A549 treated with AZD9567 at 1 μM for 4 hours (cell line): ENCODE results near the gene UNC13A. TPM values are rescaled to one million over a fixed set of nuclear protein-coding genes. Genes with fewer than 3 reads are reported as not detected.

ENCODE experiments used
- total RNA-seq: library from RNA; stranded (reverse); fragments of 200-300 nt; extraction: Qiagen RNA extraction; gene quantifications from 5 replicates; pipeline ENCODE4 v1.2.3, GENCODE V29; 2022; ENCODE audit not compliant: insufficient read depth

The UNC13A gene
- total RNA-seq = 0.50 to 1.5 TPM (median 1.2 TPM) in 5 replicates

DNA sequence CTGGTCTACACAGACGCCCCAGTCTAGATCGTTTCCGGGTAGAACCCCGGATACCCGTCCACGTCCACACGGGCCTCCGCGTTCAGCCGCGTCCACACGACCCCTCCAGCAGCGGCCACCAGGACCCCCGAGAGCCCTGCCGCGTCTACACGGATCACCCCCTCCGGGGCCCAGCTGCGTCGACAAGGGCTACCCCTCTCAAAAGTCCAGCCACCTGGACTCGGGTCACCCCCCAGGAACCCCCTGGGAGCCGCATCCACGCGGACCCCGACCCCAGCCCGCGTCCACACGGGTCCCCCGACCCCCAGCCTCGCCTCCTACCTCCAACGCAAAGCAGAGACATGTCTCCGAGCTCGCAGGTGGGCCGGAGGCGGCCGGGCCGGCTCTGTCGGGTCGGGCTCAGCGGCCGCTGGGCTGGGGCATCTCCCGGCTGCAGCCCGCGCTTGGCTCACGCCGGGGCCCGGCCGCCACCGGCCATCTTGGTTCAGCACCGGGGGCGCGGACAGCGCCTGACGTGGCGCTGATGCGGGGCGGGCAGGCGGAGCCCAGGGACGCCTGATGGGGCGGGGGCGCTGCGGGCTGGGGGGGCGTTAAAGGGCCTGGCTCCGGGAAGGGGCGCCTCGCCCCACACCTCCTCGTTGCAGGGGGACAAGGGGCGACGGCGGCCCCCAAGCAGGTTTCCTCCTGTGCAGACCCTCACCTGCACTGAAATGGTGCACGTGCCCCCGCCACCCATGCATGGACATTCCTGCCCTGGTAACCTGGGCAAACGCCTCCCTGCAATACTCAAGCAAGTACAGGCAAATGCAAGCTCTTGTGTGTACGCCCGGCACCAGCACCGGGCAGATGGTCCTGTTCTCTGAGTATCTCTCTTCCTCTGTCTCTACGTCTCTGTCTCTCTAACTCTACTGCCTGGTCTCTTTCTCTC, at the start of gene UNC13A:
Gene UNC13A (minus strand): TSS at position 498 of the 928 bp plus-strand sequence. CDS start 155 bp downstream, at position 343.

DNA sequence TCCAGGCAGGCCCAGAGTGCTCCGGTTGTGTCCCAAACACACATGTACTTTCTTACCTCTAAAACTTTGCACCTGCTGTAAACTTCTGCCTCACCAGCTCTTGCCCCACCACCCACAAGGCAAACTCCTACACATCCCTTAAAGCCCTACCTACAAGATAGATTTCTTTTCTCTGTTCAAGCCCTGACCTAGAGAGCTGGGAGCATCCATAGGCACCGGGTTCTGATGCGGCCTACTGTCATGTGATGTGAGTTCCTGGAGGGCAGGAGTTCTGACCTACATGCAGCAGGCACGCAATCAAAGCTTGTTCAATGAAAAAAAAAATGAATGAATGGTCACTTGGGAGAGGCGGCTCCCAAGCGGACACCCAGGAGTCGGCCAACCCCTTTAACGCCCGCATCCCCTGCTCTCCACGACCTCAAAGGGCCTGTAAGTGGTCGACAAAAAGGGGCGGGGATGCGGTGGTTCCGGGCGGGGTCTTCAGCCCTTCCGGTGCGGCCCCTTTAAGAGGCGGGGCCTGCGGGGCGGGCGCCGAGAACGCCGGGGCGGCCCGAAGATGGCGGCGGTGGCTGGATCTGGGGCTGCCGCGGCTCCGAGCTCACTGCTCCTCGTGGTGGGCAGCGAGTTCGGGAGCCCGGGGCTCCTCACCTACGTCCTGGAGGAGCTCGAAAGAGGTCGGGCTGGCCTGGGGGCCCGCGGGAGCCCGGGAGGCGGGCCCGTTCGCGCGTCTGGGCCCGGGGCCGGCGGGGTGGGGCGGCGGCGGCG, 31.0 kb upstream of the UNC13A start, which contains the start of gene MAP1S:
Gene MAP1S (plus strand): TSS at position 534 of the 765 bp plus-strand sequence. CDS start 23 bp downstream, at position 557.

DNA sequence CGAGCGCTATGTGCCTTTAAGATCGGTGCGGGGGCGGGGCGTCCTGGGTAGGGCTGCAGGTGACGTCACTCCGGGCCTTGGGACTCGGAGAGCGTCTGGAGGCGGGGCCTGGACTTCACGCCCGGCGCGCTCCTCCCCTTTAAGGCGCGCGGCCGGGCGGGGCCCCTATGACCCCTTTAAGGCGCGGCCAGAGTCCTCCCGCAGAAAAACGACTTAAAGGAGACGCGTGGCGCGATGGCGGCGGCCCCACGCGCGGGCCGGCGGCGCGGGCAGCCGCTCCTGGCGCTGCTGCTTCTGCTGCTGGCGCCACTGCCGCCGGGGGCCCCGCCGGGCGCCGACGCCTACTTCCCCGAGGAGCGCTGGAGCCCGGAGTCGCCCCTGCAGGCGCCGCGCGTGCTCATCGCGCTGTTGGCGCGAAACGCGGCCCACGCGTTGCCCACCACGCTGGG, 132.7 kb downstream of the UNC13A start, which contains the start of gene COLGALT1:
Gene COLGALT1 (plus strand): TSS at position 170 of the 449 bp plus-strand sequence. CDS start 65 bp downstream, at position 235.

Other genes starting within 250 kb of the UNC13A start
- gene TMEM221, start 239.7 kb downstream of the UNC13A start, total RNA-seq = 0.58 to 0.83 TPM (median 0.75 TPM) in 4 of 5 replicates, not detected in the other
- not detected in 5 replicates for gene NXNL1, start 227.4 kb downstream of the UNC13A start, total RNA-seq
- 2.6 to 3.0 TPM (median 2.7 TPM) in 5 replicates for gene SLC27A1, start 217.8 kb downstream of the UNC13A start, total RNA-seq
- gene PGLS, start 176.7 kb downstream of the UNC13A start, total RNA-seq = 49.7 to 75.8 TPM (median 74.2 TPM) in 5 replicates
- gene COLGALT1, start 132.7 kb downstream of the UNC13A start, total RNA-seq = 58.7 to 70.7 TPM (median 66.4 TPM) in 5 replicates
- gene MAP1S, start 31.1 kb upstream of the UNC13A start, total RNA-seq = 32.7 to 36.4 TPM (median 34.6 TPM) in 5 replicates
- gene FCHO1, start 63.1 kb upstream of the UNC13A start, total RNA-seq = 15.5 to 19.5 TPM (median 18.1 TPM) in 5 replicates
- 2.6 to 4.8 TPM (median 3.1 TPM) in 5 replicates for gene B3GNT3, start 106.8 kb upstream of the UNC13A start, total RNA-seq
- 0.28 to 0.61 TPM (median 0.50 TPM) in 4 of 5 replicates, not detected in the other for gene INSL3, start 133.2 kb upstream of the UNC13A start, total RNA-seq
- gene JAK3, start 159.6 kb upstream of the UNC13A start, total RNA-seq = 0.22 to 0.35 TPM (median 0.26 TPM) in 5 replicates
- 1,507 to 2,300 TPM (median 2,170 TPM) in 5 replicates for gene RPL18A, start 171.6 kb upstream of the UNC13A start, total RNA-seq
- gene SLC5A5, start 183.6 kb upstream of the UNC13A start, total RNA-seq = 0.14 to 0.22 TPM (median 0.17 TPM) in 4 of 5 replicates, not detected in the other
- gene CCDC124, start 244.7 kb upstream of the UNC13A start, total RNA-seq = 80.4 to 119 TPM (median 113 TPM) in 5 replicates